ENCODE measurements around the gene VCL.
"Not testable (repeated sequence)": the region's sequence is repeated elsewhere in the genome, so short reads cannot be mapped to it uniquely, and the experiment has no call there.

The VCL gene

GRCh38 chr10:74039561-74040145 lies 41.7 kb downstream of the VCL start:
- DNase-seq (ENCODE audit: low read depth in 2 of 2) = no peak

GRCh38 chr10:74040200-74041126 lies 42.5 kb downstream of the VCL start:
- no peak for DNase-seq (ENCODE audit: low read depth in 2 of 2)

GRCh38 chr10:74044419-74044818 lies 46.5 kb downstream of the VCL start:
- DNase-seq (ENCODE audit: low read depth in 2 of 2) = no peak

GRCh38 chr10:74047304-74047703 lies 49.4 kb downstream of the VCL start:
- no peak for DNase-seq (ENCODE audit: low read depth in 2 of 2)

GRCh38 chr10:74047871-74048270 lies 50.0 kb downstream of the VCL start:
- DNase-seq (ENCODE audit: low read depth in 2 of 2) = no peak

- DNase-seq (ENCODE audit: low read depth in 2 of 2) = no peak
Measured at GRCh38 chr10:74048433-74048832, 50.5 kb downstream of the VCL start.

GRCh38 chr10:74049955-74050354 lies 52.0 kb downstream of the VCL start:
- no peak for DNase-seq (ENCODE audit: low read depth in 2 of 2)

- DNase-seq (ENCODE audit: low read depth in 2 of 2) = no peak
Measured at GRCh38 chr10:74050653-74051052, 52.7 kb downstream of the VCL start.

- DNase-seq (ENCODE audit: low read depth in 2 of 2) = no peak
Measured at GRCh38 chr10:74051736-74052342, 53.9 kb downstream of the VCL start.

GRCh38 chr10:74052994-74053393 lies 55.1 kb downstream of the VCL start:
- DNase-seq (ENCODE audit: low read depth in 2 of 2) = no peak

- DNase-seq (ENCODE audit: low read depth in 2 of 2) = no peak
Measured at GRCh38 chr10:74055383-74056049, 57.6 kb downstream of the VCL start.

GRCh38 chr10:74056050-74056818 lies 58.3 kb downstream of the VCL start:
- no peak for DNase-seq (ENCODE audit: low read depth in 2 of 2)

- DNase-seq (ENCODE audit: low read depth in 2 of 2) = no peak
Measured at GRCh38 chr10:74058071-74058470, 60.2 kb downstream of the VCL start.

- DNase-seq (ENCODE audit: low read depth in 2 of 2) = no peak
Measured at GRCh38 chr10:74058658-74059057, 60.7 kb downstream of the VCL start.

- DNase-seq (ENCODE audit: low read depth in 2 of 2) = no peak
Measured at GRCh38 chr10:74061104-74061503, 63.2 kb downstream of the VCL start.

GRCh38 chr10:74061978-74062377 lies 64.1 kb downstream of the VCL start:
- not testable (repeated sequence) for DNase-seq (ENCODE audit: low read depth in 2 of 2)

- no peak for DNase-seq (ENCODE audit: low read depth in 2 of 2)
Measured at GRCh38 chr10:74063256-74063655, 65.3 kb downstream of the VCL start.

- DNase-seq (ENCODE audit: low read depth in 2 of 2) = no peak
Measured at GRCh38 chr10:74067373-74068352, 69.7 kb downstream of the VCL start.

GRCh38 chr10:74071157-74071556 lies 73.2 kb downstream of the VCL start:
- no peak for DNase-seq (ENCODE audit: low read depth in 2 of 2)

- no peak for DNase-seq (ENCODE audit: low read depth in 2 of 2)
Measured at GRCh38 chr10:74072503-74072902, 74.6 kb downstream of the VCL start.

All from stimulated activated CD4-positive, alpha-beta T cell treated with anti-CD3 and anti-CD28 coated beads, Interleukin-1b, Interleukin-23, amount 100 ng/mL, for 4 hours (primary cell).